K562 (cell line): ENCODE data around the gene OSBPL7. TPM values are rescaled to one million over a fixed set of nuclear protein-coding genes. Genes with fewer than 3 reads are reported as not detected.
A peak's percentile ranks its signal among the peaks of the same experiment; 100 is the strongest.

Experiments used
- ARHGAP35 ChIP-seq: fragments of 450-650 bp; IDR thresholded peaks from 2 replicates; pipeline ENCODE4 v1.6.1; 2018; ENCODE audit not compliant: partially characterized antibody
- CBX2 ChIP-seq: fragments of 200-600 bp; sonication (generic); IDR thresholded peaks from one replicate; pipeline ENCODE4 v1.6.1; 2012; ENCODE audit warnings: mild to moderate bottlenecking, low read length, inconsistent platforms; ENCODE audit not compliant: insufficient read depth, poor library complexity, severe bottlenecking
- FOXA3 ChIP-seq, 2 experiments: fragments of 450-650 bp in 1 of 2; sonication (generic) in 1 of 2; formaldehyde crosslinking; IDR thresholded peaks in 1 of 2; conservative IDR thresholded peaks in 1 of 2; 2 replicates each; pipeline versions ENCODE4 v1.4.0 to v1.8.0; 2020 to 2022; ENCODE audit warnings: mild to moderate bottlenecking in 2 of 2, missing genetic modification reagents in 1 of 2
- GABPA ChIP-seq: fragments of 200-800 bp; sonication (Bioruptor generic); conservative IDR thresholded peaks from 2 replicates; pipeline ENCODE4 v1.6.1; 2016; ENCODE audit warnings: low read depth, missing genetic modification characterization, missing compliant biosample characterization
- SAP30 ChIP-seq: fragments of 200-600 bp; sonication (generic); IDR thresholded peaks from 2 replicates; pipeline ENCODE4 v1.6.1; 2012; ENCODE audit warnings: borderline replicate concordance, low read depth, mild to moderate bottlenecking, moderate library complexity, low read length, control low read depth, inconsistent platforms; ENCODE audit not compliant: insufficient read depth, poor library complexity, severe bottlenecking
- SNRNP70 ChIP-seq: fragments of 200-400 bp; formaldehyde crosslinking; optimal IDR thresholded peaks from 2 replicates; pipeline ENCODE3; 2017; ENCODE audit warnings: low read depth, low read length
- TCF3 ChIP-seq: sonication (generic); formaldehyde crosslinking; IDR thresholded peaks from 2 replicates; pipeline ENCODE4 v1.4.0; 2020; ENCODE audit warnings: mild to moderate bottlenecking, missing genetic modification reagents
- TGIF2 ChIP-seq: sonication (generic); formaldehyde crosslinking; IDR thresholded peaks from 2 replicates; pipeline ENCODE4 v1.8.1; 2022; ENCODE audit warnings: mild to moderate bottlenecking, missing genetic modification reagents, moderate library complexity
- ZBED1 ChIP-seq: IDR thresholded peaks from 2 replicates; pipeline ENCODE4 v1.6.1; 2014
- ZC3H4 ChIP-seq: sonication (generic); formaldehyde crosslinking; IDR thresholded peaks from 2 replicates; pipeline ENCODE4 v1.9.0; 2021; ENCODE audit warnings: missing genetic modification reagents, borderline replicate concordance
- ZNF408 ChIP-seq: fragments of 250-450 bp; sonication (Bioruptor Pico); IDR thresholded peaks from 2 replicates; pipeline ENCODE4 v1.4.0; 2020; ENCODE audit warnings: low read depth, mild to moderate bottlenecking, moderate library complexity
- polyA plus RNA-seq, 8 experiments: library from polyadenylated mRNA; depleted of rRNA in 4 of 8; stranded (reverse) in 5 of 8; unstranded in 3 of 8; fragments of >200 nt; fragmentation: Nextera tagmentation in 2 of 8; fragmentation: Illumina TruSeq in 1 of 8; extraction: Ambion mirVana in 2 of 8; extraction: Trizol in 1 of 8; gene quantifications; 2 replicates each; pipeline versions ENCODE4 v1.2.1 to v1.2.3, GENCODE V29; 2011 to 2014; ENCODE audit warnings: inconsistent platforms in 1 of 8, missing spikeins in 1 of 8
- total RNA-seq, 7 experiments: library from RNA; depleted of rRNA in 6 of 7; stranded (reverse); fragments of >200 nt in 6 of 7; fragmentation: Illumina TruSeq in 2 of 7; extraction: Trizol in 2 of 7; gene quantifications; 2 replicates each; pipeline versions ENCODE4 v1.2.1 to v1.2.3, GENCODE V29; 2011 to 2021; ENCODE audit warnings: low replicate concordance in 1 of 7
- TF ChIP-seq, protein P1 (sequence below): fragments of 250-450 bp; sonication (Bioruptor Pico); IDR thresholded peaks from 2 replicates; pipeline ENCODE4 v1.5.0; 2022; ENCODE audit warnings: mild to moderate bottlenecking
- TF ChIP-seq, protein P2 (sequence below): sonication (generic); formaldehyde crosslinking; IDR thresholded peaks from 2 replicates; pipeline ENCODE4 v1.8.0; 2022; ENCODE audit warnings: missing genetic modification reagents, mild to moderate bottlenecking, borderline replicate concordance
- TF ChIP-seq, protein P3 (sequence below): fragments of 450-650 bp; IDR thresholded peaks from 2 replicates; pipeline ENCODE4 v1.6.1; 2017; ENCODE audit warnings: antibody characterized with exemption
- TF ChIP-seq, protein P4 (sequence below): sonication (generic); formaldehyde crosslinking; IDR thresholded peaks from 2 replicates; pipeline ENCODE4 v1.8.1; 2023; ENCODE audit warnings: missing genetic modification reagents, mild to moderate bottlenecking, borderline replicate concordance

The OSBPL7 gene
- total and polyA plus RNA-seq, 9 of the 15 experiments (the other 6 are each of a cell fraction or from before 2014, with no cell fraction given) = 0.32 to 11.9 (median 5.8) TPM

DNA sequence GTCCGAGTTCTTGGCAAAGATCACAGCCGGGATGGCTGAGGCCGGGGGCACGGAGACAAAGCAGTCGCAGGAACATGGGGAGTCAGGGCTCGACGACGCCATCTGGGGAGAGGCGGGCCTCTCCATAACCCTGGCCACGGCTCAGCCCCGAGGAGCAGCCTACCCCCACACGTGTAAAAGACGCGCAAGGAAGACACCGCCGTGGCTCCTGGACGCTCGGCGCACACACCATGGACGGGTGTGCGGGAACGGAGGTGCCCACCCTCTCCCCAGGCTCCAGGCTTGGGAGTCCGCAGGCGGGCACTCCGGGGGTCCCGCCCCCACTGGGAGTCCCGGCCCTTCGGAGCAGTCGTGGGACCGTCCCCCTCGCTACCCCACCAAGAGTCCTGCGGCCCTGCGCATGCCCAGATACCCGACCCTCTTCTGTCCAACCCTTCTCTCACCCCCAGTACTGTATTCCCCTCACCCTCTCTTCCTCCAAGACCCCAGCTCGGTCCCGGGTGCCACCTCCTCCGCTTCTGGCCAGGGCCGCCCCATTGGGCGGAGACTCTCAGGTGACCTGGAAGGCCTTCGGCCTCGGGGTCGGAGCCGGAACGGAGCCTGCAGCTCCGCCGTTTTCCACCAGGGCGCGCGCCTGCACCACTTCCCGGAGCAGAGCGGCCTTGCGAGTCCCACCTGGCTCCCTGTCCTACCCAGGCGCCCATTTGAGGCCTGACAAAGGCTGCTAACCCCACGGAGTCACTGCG lies 19.3 kb upstream of the OSBPL7 start, which contains the start of gene SCRN2 (continued):
- TF ChIP-seq ZNF408 (no peak), ZBED1 (peak; percentile 70; the same call in 1 of the 2 replicates), CBX2 (no peak), GABPA (peak; percentile 90), ZC3H4 (CRISPR knock-in tag) (no peak), SNRNP70 (no peak), ARHGAP35 (no peak), SAP30 (peak; percentile 85), TCF3 (CRISPR knock-in tag) (no peak; the same call in 1 of the 2 replicates), FOXA3 (CRISPR knock-in tag; conservative IDR thresholded peaks at IDR 0.05 in 1 of 2, IDR thresholded peaks at IDR 0.05 in 1 of 2) (no peak), TGIF2 (peak; percentile 69; the same call in 1 of the 2 replicates)
- TF ChIP-seq, protein P1, sequence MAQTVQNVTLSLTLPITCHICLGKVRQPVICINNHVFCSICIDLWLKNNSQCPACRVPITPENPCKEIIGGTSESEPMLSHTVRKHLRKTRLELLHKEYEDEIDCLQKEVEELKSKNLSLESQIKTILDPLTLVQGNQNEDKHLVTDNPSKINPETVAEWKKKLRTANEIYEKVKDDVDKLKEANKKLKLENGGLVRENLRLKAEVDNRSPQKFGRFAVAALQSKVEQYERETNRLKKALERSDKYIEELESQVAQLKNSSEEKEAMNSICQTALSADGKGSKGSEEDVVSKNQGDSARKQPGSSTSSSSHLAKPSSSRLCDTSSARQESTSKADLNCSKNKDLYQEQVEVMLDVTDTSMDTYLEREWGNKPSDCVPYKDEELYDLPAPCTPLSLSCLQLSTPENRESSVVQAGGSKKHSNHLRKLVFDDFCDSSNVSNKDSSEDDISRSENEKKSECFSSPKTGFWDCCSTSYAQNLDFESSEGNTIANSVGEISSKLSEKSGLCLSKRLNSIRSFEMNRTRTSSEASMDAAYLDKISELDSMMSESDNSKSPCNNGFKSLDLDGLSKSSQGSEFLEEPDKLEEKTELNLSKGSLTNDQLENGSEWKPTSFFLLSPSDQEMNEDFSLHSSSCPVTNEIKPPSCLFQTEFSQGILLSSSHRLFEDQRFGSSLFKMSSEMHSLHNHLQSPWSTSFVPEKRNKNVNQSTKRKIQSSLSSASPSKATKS (CRISPR knock-in tag) = no peak
- TF ChIP-seq, protein P2, sequence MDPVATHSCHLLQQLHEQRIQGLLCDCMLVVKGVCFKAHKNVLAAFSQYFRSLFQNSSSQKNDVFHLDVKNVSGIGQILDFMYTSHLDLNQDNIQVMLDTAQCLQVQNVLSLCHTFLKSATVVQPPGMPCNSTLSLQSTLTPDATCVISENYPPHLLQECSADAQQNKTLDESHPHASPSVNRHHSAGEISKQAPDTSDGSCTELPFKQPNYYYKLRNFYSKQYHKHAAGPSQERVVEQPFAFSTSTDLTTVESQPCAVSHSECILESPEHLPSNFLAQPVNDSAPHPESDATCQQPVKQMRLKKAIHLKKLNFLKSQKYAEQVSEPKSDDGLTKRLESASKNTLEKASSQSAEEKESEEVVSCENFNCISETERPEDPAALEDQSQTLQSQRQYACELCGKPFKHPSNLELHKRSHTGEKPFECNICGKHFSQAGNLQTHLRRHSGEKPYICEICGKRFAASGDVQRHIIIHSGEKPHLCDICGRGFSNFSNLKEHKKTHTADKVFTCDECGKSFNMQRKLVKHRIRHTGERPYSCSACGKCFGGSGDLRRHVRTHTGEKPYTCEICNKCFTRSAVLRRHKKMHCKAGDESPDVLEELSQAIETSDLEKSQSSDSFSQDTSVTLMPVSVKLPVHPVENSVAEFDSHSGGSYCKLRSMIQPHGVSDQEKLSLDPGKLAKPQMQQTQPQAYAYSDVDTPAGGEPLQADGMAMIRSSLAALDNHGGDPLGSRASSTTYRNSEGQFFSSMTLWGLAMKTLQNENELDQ (CRISPR knock-in tag) = no peak
- TF ChIP-seq, protein P3, sequence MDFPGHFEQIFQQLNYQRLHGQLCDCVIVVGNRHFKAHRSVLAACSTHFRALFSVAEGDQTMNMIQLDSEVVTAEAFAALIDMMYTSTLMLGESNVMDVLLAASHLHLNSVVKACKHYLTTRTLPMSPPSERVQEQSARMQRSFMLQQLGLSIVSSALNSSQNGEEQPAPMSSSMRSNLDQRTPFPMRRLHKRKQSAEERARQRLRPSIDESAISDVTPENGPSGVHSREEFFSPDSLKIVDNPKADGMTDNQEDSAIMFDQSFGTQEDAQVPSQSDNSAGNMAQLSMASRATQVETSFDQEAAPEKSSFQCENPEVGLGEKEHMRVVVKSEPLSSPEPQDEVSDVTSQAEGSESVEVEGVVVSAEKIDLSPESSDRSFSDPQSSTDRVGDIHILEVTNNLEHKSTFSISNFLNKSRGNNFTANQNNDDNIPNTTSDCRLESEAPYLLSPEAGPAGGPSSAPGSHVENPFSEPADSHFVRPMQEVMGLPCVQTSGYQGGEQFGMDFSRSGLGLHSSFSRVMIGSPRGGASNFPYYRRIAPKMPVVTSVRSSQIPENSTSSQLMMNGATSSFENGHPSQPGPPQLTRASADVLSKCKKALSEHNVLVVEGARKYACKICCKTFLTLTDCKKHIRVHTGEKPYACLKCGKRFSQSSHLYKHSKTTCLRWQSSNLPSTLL = no peak
- TF ChIP-seq, protein P4, sequence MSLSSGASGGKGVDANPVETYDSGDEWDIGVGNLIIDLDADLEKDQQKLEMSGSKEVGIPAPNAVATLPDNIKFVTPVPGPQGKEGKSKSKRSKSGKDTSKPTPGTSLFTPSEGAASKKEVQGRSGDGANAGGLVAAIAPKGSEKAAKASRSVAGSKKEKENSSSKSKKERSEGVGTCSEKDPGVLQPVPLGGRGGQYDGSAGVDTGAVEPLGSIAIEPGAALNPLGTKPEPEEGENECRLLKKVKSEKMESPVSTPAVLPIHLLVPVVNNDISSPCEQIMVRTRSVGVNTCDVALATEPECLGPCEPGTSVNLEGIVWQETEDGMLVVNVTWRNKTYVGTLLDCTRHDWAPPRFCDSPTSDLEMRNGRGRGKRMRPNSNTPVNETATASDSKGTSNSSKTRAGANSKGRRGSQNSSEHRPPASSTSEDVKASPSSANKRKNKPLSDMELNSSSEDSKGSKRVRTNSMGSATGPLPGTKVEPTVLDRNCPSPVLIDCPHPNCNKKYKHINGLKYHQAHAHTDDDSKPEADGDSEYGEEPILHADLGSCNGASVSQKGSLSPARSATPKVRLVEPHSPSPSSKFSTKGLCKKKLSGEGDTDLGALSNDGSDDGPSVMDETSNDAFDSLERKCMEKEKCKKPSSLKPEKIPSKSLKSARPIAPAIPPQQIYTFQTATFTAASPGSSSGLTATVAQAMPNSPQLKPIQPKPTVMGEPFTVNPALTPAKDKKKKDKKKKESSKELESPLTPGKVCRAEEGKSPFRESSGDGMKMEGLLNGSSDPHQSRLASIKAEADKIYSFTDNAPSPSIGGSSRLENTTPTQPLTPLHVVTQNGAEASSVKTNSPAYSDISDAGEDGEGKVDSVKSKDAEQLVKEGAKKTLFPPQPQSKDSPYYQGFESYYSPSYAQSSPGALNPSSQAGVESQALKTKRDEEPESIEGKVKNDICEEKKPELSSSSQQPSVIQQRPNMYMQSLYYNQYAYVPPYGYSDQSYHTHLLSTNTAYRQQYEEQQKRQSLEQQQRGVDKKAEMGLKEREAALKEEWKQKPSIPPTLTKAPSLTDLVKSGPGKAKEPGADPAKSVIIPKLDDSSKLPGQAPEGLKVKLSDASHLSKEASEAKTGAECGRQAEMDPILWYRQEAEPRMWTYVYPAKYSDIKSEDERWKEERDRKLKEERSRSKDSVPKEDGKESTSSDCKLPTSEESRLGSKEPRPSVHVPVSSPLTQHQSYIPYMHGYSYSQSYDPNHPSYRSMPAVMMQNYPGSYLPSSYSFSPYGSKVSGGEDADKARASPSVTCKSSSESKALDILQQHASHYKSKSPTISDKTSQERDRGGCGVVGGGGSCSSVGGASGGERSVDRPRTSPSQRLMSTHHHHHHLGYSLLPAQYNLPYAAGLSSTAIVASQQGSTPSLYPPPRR (CRISPR knock-in tag) = no peak
